ENCODE data around the gene SRSF10. TPM values are rescaled to one million over a fixed set of nuclear protein-coding genes. Genes with fewer than 3 reads are reported as not detected.

SRSF10 gene
- total and polyA plus RNA-seq, 9 of the 15 experiments (the other 6 are each of a cell fraction or from before 2014, with no cell fraction given), result 154 to 264 (median 205) TPM

DNA sequence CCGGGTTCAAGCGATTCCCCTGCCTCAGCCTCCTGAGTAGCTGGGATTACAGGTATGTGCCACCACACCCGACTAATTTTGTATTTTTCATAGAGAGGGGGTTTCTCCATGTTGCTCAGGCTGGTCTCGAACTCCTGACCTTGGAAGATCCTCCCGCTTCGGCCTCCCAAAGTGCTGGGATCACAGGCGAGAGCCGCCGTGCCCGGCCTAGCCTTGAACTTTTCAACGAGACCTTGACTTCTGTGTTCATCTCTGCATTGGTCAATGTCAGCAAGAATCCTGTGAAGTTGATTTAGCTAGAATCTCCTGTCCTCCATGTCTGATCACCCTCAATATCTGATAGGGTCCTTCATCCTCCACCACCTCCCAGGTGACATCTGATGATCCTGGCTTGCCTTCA, 55.5 kb downstream of the SRSF10 start:
- no peak overlapping the region for H3K27ac ChIP-seq (ENCODE audit: extremely low read depth, low read depth, low read length)
- H3K36me3 ChIP-seq (ENCODE audit: control insufficient read depth, insufficient read depth, low read length), result no peaks in the 10 kb centered on the region
- H3K4me3 ChIP-seq, result no peak overlapping the region
- BruUV-seq (replicated peaks), result no TSS peak
- ATAC-seq (no peak), DNase-seq (ENCODE audit: extremely low read depth in 1 of 4, low spot score in 3 of 4) (no peak), FAIRE-seq (no peak)
- in situ Hi-C loops (cut with MboI) (no loop called here), intact Hi-C loops (cut with micrococcal nuclease) (no loop called here)
- H2AFZ ChIP-seq (ENCODE audit: low read depth, low read length), result no peak overlapping the region
- H3K9ac ChIP-seq (ENCODE audit: insufficient read depth in 1 of 2, low read depth in 2 of 2, low read length in 2 of 2), result no peak overlapping the region
- H3K9me3 ChIP-seq (replicated peaks; ENCODE audit: control insufficient read depth, insufficient read depth, low read depth, low read length), result no peaks in the 10 kb centered on the region
- no peaks in the 10 kb centered on the region for H3K27me3 ChIP-seq (ENCODE audit: control insufficient read depth in 2 of 2, insufficient read depth in 2 of 2, low read length in 2 of 2)
- TF ChIP-seq PHF21A (IDR thresholded peaks at IDR 0.05; ENCODE audit: borderline replicate concordance, low read depth) (no peak), ZNF146 (CRISPR knock-in tag; IDR thresholded peaks at IDR 0.05; ENCODE audit: unreplicated experiment) (no peak), PHB2 (IDR thresholded peaks at IDR 0.05; ENCODE audit: low read depth) (no peak), HDAC2 (IDR thresholded peaks at IDR 0.05) (no peak), KAT8 (IDR thresholded peaks at IDR 0.05; ENCODE audit: low read depth) (no peak), ZNF124 (CRISPR knock-in tag; IDR thresholded peaks at IDR 0.05) (no peak), BRF1 (IDR thresholded peaks at IDR 0.05; ENCODE audit: borderline replicate concordance, extremely low read depth, insufficient read length) (no peak), MTA2 (IDR thresholded peaks at IDR 0.05; ENCODE audit: low read depth) (no peak), KLF16 (IDR thresholded peaks at IDR 0.05) (no peak), NR4A1 (CRISPR knock-in tag; IDR thresholded peaks at IDR 0.05) (no peak), NR4A1 (tag; IDR thresholded peaks at IDR 0.05) (no peak), TBL1XR1 (IDR thresholded peaks at IDR 0.05; ENCODE audit: low read length in 2 of 2) (no peak)
- TF ChIP-seq, protein P1, sequence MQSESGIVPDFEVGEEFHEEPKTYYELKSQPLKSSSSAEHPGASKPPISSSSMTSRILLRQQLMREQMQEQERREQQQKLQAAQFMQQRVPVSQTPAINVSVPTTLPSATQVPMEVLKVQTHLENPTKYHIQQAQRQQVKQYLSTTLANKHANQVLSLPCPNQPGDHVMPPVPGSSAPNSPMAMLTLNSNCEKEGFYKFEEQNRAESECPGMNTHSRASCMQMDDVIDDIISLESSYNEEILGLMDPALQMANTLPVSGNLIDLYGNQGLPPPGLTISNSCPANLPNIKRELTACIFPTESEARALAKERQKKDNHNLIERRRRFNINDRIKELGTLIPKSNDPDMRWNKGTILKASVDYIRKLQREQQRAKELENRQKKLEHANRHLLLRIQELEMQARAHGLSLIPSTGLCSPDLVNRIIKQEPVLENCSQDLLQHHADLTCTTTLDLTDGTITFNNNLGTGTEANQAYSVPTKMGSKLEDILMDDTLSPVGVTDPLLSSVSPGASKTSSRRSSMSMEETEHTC (IDR thresholded peaks at IDR 0.05), result no peak
- 73% methylated on average over 11 of the region's 11 CpGs for WGBS (ENCODE audit: insufficient coverage, low coverage, missing lambda C conversion rate)
- H4K20me1 ChIP-seq (replicated peaks; ENCODE audit: control insufficient read depth, insufficient read depth, low read length), result no peaks in the 10 kb centered on the region
- no peaks in the 10 kb centered on the region for H3K9me1 ChIP-seq (ENCODE audit: control insufficient read depth, insufficient read depth, low read length)
- CTCF ChIA-PET (ENCODE audit: low intra/inter-chr PET ratio), result interaction anchor here (0.6 kb wide), 1 partner anchor 181 kb away, joined by 3 read pairs; no protein-coding TSS in a partner anchor
- H3K4me2 ChIP-seq (ENCODE audit: insufficient read depth, low read length), result no peak overlapping the region
- POLR2A ChIA-PET, result interaction anchor here (0.5 to 2.0 kb wide), 3 partner anchors 9 to 1603 kb away, joined by 3 to 5 read pairs (median 3); no protein-coding TSS in a partner anchor
- no peaks in the 10 kb centered on the region for H3K79me2 ChIP-seq (ENCODE audit: control insufficient read depth, insufficient read depth, low read length)
- peaks cover 7 to 17% of the 10 kb centered on the region in 2 experiments for H3K4me1 ChIP-seq (replicated peaks in 1 of 2; ENCODE audit: control insufficient read depth in 2 of 2, insufficient read depth in 2 of 2, low read length in 2 of 2)

Data from K562 (cell line).